ENCODE data around the gene SLC16A8.
"Not testable (repeated sequence)": the region's sequence is repeated elsewhere in the genome, so short reads cannot be mapped to it uniquely, and the experiment has no call there.

Gene SLC16A8, protein sequence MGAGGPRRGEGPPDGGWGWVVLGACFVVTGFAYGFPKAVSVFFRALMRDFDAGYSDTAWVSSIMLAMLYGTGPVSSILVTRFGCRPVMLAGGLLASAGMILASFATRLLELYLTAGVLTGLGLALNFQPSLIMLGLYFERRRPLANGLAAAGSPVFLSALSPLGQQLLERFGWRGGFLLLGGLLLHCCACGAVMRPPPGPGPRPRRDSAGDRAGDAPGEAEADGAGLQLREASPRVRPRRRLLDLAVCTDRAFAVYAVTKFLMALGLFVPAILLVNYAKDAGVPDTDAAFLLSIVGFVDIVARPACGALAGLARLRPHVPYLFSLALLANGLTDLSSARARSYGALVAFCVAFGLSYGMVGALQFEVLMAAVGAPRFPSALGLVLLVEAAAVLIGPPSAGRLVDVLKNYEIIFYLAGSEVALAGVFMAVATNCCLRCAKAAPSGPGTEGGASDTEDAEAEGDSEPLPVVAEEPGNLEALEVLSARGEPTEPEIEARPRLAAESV

DNA sequence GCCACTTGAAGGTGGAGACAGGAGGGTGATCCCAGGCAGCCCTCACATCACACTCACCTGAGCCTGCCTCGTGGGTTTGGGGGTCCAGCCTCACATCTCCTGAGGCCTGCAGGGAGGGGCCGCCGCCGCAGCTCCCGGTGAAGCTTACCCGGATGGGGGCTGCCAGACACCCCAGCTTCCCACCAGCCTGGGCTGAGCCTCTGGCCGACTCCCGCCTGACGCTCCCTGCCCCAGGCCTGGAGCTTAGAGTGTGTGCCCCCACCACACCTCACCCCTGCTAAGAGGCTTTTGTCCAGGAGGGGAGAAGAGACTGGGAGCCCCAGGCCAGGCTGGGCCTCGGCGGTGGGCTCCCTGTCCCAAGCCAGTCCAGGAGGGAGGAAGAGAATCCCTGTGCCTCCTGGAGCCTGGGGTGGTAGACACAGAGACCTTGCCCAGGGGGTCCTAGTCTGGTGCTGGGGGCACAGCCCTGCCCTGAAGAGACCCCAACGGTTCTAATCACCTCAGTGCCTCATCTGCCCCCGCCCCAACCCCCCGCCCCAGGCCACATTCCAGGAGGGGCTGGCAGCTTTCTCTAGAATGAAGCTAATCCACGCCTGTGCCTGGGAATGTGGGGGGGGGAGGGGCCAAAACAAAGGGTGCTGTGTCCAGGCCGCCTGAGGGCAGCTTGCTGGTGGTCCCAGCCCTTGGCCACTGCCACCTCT is at the start of gene SLC16A8:
SLC16A8 (minus strand) TSS at position 254 of the 701 bp plus-strand sequence. CDS start 1,311 bp downstream, outside the sequence.
- no peak for DNase-seq (ENCODE audit: low read depth in 2 of 2)

DNA sequence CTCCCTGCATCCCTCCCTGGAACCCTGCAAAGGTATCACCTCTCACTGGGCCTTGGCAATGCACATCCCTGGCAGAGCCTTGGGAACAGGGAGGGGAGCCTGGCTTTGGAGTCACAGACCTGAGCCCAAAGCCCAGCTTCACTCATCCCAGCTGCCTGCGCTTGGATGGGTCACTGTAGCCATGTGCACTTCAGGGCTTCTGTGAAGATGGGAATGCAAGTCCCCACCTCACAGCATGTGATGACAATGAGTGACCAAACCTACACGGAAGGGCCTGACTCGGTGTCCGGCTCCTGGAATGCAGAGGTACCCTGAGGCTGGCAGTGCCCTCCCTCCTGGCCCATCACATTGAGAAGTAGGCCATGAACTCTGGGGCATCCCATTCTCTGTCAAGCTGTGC is 49.3 kb upstream of the SLC16A8 start:
- no peak for DNase-seq (ENCODE audit: low read depth in 2 of 2)

- no peak for DNase-seq (ENCODE audit: low read depth in 2 of 2)
Observed at GRCh38 chr22:38132794-38133193, 48.8 kb upstream of the SLC16A8 start.

DNA sequence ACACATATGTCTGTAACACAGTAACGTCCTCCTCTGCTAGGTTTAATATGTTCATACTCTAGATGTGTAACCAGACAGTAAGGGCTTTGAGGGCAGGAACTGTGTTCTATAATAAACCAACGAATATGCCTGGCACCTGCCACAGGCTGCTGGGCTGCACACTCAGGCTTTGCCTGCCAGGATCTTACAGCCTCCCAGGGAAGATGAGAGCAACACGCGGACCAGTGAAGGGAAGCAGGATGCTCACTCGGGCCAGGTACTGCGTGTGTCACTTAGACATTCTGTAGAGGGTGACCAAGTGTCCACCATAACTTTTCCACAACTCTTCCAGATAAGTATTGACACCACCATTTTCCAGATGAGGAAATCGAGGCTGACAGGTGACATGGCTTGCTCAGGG is 48.2 kb upstream of the SLC16A8 start:
- no peak for DNase-seq (ENCODE audit: low read depth in 2 of 2)

GRCh38 chr22:38131399-38131798 is 47.4 kb upstream of the SLC16A8 start:
- no peak for DNase-seq (ENCODE audit: low read depth in 2 of 2)

DNA sequence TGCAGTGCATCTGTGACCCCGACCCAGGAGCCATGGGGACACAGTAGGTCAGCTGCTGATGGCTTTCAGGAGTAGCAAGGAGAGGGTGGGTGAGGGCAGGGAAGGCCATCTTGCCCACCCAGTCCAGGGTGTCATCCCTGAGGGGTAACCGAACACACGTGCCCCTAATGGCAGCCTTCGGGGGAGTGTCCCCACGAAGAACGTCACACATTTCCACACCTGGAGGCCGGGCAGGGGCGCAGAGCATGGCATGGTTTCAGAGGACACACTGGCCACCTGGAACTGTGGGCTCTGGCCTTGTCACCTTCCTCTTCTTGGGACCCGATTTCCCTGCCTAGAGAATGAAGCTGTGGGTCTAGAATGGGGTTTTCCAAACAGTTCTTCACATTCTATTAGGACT is 45.9 kb upstream of the SLC16A8 start:
- DNase-seq (ENCODE audit: low read depth in 2 of 2), result no peak

DNA sequence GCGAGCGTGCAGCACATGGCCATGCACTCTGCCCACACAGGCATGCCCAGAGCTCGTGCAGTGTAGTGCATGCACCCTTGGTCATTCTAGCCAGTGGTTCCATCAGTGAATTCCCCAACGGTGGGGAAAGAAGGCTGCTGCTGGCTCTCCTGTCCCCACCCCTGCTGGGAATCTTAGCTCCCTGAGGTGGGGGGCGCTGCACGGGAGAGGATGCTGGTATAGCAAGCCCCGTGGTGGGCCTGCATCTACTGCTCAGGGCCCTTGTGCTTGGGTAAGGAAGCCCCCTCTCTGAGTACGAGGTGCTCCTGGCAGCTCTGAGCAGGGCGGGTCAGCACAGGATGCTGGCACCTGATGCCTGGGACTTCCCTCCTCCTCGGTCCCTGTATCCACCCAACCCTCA is 45.0 kb upstream of the SLC16A8 start:
- DNase-seq (ENCODE audit: low read depth in 2 of 2), result no peak

GRCh38 chr22:38127869-38128268 is 43.9 kb upstream of the SLC16A8 start:
- DNase-seq (ENCODE audit: low read depth in 2 of 2), result no peak

DNA sequence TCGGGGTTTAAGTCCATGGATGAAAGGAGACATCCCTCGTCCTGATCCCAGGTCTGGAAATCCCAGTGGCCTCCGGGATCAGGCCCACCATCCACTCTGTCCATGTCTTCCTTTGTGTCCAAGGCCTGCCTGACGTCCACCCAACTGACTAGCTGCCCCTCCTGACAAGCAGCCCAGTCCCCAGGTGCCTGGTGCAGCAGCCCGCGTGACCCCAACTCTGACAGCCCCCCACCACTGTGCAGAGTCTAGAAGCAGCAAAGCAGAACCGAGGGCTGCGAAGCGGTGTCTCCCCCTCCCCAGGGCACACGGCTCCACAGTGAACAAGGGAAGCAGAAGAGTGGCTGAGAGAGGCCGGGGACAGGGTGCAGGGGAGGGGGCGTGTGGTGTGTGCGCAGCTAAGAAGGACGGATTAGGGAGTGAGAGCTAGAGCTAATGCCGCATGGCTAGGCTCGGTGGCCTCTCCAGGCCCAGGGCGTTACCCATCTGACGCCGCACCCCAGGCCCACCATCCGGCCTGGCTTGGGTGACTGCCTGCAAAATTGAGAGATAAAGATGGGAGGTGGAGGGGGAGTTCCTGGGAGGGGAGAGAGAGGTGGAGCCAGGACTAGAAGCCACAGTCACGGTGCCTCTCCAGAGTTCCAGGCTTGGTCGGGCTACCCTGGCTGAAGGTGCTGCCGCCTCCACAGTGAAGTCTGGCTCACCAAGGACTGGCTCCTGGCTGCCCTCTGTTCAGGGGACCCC is 43.1 kb upstream of the SLC16A8 start:
- no peak for DNase-seq (ENCODE audit: low read depth in 2 of 2)

- DNase-seq (ENCODE audit: low read depth in 2 of 2), result no peak
Observed at GRCh38 chr22:38125751-38126201, 41.8 kb upstream of the SLC16A8 start.

DNA sequence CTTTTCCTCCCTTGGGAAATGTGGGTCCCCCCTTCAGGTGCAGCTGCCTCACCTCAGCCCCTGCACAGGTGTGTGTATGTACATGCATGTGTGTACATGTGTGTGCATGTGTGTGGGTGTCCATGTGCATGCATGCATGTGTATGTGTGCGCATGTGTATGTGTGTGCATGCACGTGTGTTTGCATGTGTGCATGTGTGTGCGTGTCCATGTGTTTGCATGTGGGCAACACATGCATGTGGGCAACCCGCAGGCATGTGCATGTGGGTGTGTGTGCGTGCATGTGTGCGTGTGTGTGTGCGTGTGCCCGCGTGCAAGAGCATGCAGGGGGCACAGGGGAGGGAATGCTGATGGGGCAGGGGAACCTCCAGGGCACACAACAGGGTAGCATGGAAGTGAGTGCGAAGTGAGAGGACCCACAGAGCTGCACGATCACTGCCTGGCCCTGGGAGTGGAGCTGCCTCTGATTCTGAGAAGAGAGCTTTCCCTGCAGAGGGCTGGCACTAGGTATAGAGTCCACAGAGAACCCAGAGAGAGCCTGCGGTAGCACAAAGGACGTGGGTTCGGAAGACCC is 41.1 kb upstream of the SLC16A8 start:
- DNase-seq (ENCODE audit: low read depth in 2 of 2), result no peak

DNA sequence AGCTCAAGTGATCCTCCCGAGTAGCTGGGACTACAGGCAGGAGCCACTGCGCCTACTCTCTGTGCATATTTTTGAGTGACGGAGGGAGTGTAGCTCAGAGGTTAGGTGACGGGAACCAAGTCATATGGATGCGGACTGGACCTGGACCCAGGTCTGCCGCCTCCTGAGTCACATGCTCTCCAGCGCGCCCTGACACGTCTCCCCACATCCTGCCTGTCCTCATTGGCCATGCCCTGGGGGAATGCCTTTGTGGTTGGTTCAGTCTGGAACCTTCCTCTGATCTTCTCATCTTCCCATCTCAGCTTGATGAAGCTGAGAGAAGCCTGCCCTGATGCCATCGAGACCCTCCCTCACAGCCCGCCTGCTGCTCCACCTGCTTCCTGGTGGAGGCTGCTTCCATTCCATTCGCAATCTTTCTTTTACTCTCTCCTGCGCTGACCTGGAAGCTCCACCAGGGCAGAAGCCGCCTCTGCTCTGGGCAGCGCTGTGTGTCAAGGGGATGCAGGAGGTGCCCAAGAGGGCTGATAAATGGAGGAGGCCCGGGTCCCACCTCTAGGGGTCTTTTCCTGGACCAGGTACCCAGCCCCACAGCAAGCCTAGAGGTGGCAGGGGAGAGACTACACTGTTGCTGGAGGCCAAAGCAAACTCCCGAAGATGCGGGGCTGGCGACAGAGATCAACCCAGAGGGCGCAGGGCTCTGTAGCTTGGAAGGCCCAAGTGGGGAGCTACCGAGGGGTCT is 40.4 kb upstream of the SLC16A8 start:
- no peak for DNase-seq (ENCODE audit: low read depth in 2 of 2)

DNA sequence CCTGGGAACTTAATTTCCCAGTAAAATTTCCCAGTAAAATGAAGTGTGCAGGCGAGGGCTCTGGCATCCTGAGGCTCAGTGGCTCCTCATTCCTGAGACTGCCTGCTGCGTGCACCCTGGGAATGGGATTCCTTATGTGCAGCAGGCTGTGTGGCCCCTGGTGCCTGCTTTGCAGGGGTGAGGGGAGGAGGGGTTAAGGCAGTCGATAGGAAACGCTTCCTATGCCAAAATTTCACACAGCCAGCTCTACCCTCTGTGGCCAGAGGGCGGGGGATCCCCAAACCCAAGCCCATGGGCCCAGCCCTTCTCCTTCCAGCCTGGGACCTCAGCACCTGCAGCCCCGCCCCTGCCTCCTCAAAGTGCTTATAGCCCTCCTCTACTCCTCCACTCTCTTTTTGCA is 38.6 kb upstream of the SLC16A8 start:
- no peak for DNase-seq (ENCODE audit: low read depth in 2 of 2)

- DNase-seq (ENCODE audit: low read depth in 2 of 2), result no peak
Observed at GRCh38 chr22:38120359-38121110, 36.6 kb upstream of the SLC16A8 start.

GRCh38 chr22:38118747-38119146 is 34.8 kb upstream of the SLC16A8 start:
- not testable (repeated sequence) for DNase-seq (ENCODE audit: low read depth in 2 of 2)

DNA sequence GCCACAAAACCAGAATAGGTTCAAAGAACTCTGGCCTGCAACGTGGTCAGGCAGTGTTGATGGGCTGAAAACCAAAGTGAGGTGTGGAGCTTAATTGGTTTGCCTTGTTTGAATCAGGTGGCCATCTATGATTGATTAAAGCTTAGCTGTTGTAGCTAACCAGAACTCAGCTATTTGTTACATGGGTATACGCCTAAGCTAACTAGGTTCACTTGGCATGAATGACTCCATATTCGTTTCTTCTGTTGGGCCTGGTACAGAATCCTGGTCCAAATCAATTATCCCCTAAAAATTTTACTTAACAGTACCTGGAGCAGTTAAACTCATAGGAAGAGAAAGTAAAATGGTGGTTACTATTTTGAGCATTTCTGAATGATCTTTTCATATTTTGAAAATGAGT is 34.2 kb upstream of the SLC16A8 start:
- DNase-seq (ENCODE audit: low read depth in 2 of 2), result no peak

GRCh38 chr22:38117556-38117955 is 33.6 kb upstream of the SLC16A8 start:
- not testable (repeated sequence) for DNase-seq (ENCODE audit: low read depth in 2 of 2)

DNA sequence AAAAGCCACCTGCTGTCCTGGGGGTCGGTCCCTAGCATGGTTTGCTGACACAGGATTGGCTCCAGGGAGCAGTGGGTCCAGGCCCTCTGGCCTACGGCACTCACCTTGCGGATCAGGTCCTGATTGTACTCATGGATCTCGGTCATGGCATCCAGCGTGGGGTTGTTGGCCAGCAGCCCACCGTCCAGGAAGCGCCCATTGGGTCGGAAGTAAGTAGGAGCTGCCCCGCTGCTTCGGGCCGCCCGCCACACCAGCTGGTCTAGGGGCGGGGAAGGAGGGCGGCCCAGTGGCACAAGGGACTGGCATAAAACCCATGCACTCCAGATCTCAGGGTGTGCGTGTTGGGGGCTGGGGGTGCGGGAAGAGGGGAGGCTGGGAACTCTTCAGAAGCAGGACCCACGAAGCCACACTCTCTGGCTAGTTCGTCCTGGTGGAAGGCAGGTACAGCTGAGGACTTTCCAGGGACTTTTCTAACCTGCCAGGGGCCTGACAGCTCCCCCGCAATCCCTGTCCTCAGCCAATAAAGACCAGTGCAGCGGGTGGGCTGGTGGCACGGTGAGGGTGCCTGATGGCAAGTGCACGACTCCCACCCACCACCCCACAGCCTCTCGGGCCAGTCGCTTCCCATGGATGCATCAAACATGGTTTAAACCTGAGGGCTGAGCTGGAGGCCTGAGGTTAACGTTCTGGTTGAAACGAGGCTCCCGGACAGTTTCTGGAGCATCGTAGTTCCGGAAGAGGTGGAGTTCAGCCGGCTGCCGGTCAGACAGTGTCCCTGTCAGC is 31.6 kb upstream of the SLC16A8 start:
- no peak for DNase-seq (ENCODE audit: low read depth in 2 of 2)
